GM21717 (cell line): Measurements from ENCODE around the gene KCNA2.

ENCODE experiments used
- ATAC-seq: cut with Tn5 transposase; IDR thresholded peaks from one replicate; pipeline ENCODE4 v1.9.1; 2021; ENCODE audit warnings: mild to moderate bottlenecking, moderate library complexity; ENCODE audit not compliant: unreplicated experiment

The KCNA2 gene

DNA sequence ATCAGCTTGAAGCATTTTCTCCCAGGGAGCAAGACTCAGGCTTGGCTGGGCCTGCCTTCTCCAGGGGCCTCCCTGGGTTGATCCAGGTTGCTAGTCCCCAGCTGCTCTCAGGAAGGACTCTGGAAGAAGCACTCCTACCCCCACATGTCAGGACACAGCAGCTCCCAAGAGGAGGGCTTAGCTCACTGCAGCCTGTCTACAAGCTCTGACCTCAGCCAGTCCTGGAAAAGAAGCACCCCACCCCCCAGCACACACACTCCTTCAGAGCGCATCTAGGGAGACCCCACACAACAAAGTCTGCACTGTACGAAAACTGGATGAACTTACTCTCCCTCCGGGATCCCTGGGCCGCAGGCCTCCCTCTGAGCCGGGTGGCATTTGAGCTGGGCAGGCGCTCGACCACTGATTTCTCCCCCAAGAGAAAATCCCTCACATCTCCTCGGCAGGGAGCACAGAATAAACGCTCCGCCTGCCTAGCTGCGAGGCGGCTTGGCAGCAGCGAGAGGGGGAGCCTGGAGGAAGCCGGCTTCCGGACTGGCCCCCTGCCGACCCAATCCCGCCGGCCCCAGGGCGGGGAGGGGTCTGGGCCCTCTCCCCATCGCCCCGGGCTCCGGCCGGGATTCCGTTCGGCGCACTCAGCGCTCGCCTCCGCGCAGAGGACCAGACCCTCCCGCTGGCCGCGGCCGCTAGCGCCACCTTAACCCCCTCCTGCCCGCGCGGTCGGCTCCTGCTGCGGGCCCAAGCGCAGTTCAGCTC is at the start of gene KCNA2:
Gene KCNA2, minus strand, starts transcription at position 458 of the 756 bp plus-strand sequence. CDS start 1,576 bp downstream, outside the sequence.
- ATAC-seq = no peak

DNA sequence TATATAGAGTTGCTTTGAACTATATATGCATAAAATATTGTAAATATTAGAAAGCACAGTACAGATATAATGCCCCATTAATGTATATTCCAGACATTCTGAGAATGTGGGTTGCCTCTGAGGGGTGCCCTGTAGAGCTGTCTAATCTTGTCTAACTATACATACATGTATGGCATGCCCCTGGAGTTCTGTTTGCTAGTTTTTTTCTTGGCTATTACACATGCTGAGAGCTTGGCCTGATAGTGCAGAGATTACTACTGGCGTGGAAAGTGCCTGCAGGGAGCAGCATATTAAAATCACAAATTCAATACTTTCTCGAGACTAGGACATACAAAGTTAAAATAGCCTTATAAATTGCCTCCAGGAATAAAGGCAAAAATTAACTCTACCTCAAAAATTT is 44.5 kb upstream of the KCNA2 start:
- no peak for ATAC-seq

DNA sequence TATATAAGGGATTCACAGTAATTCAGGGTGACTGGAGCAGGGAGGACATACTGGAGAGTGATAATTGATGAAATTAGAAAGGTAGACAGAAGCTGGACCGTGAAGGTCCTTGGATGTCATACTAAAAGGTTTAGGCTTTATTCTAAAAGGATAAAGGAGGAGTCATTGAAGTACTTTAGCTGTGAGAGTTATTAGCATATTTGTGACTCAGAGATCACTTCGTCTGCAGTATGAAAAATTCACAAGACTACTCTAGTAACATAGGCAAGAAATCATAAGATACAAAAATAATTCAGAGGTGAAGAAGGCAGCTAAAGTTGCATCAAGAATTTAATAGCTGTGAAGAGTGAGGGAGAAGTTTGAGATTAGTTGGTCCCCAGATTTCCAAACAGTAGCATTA is 42.3 kb upstream of the KCNA2 start:
- no peak for ATAC-seq

DNA sequence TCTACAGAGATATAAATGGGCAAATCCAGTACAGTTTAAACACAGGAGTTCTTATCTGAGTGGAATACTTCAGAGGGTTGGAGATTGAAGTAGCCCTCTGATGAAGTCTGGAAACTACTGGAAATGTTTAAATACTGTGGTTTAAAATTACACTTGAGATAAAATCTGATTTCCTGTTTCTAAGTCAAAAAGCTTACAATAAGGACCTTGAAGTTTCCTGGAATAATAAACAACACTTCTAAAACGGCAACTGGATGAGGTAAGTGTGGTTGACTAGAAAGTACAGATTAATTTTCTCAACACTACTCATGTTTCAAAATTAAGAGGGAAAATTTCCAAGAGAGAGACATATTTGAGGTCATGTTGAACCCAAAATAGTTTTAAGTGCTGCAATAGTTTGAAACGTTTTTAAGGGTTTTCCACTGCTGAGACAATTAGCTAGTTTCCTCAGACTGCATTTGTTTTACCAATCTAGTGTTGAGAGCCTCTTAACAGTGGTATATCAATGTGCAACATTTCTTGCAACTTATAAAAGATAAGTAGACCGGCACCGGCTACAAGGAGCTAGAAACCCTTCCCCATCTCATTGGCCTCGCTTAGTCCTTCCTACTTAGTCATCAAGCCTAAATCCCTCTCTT is 41.2 kb upstream of the KCNA2 start:
- no peak for ATAC-seq

DNA sequence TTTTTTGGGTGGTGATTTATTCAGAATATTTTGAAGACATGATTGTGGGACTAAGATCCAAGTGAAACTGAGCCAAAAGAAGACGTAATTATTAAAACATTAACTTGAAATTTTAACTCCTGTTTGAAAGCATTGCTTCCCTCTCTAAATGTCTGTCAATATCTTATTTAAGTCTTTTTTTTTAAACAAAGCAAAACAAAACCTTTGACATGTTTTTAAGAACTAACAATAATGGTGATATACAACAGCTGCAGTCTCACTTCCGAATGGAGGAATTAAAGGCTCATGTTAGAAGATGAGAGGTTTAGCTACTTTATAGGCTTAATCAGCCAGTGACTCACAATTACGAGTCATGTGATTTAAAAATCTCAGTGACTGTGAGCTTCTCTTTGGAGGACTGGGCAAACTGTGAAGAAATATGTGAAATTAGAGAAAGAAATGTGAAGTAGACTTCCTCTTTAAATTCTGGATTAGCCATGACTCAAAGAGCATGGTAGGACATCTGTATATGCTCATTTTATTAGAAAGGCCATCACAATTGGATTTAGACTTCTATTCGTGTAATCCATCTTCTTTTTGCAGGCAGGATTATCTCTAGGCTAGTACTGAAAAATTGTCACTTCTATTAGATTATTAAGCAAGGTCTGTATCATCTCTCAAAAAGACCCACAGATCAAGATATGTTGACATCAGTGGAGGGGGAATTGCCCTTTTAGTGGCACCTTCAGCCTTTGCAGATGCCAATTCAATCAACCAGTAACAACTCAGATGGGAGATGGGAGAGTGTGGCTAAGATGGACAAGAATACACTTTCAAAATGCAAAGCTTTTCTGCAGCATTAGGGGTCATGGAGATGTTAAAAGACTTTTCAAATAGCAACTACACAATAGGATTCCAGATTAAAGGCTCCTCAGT is 39.9 kb upstream of the KCNA2 start:
- ATAC-seq = no peak

DNA sequence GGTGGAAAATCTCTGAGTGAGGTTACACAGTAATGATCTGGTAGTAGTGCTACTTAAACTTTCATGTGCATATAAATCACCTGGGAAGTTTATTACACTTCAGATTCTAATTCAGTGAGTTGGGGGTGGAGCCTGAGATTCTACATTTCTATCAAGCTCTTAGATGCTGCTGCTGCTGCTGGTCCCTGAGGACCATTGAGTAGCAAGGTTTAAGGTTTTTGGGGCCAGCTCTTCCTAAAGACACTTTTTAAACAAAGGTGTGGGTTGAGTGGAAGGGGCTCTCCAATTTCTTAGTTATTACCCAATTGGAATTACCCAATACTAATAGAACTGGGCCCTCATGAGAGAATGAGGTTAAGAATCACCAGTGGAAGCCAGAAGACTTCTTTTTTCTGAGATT is 39.1 kb upstream of the KCNA2 start:
- no peak for ATAC-seq

DNA sequence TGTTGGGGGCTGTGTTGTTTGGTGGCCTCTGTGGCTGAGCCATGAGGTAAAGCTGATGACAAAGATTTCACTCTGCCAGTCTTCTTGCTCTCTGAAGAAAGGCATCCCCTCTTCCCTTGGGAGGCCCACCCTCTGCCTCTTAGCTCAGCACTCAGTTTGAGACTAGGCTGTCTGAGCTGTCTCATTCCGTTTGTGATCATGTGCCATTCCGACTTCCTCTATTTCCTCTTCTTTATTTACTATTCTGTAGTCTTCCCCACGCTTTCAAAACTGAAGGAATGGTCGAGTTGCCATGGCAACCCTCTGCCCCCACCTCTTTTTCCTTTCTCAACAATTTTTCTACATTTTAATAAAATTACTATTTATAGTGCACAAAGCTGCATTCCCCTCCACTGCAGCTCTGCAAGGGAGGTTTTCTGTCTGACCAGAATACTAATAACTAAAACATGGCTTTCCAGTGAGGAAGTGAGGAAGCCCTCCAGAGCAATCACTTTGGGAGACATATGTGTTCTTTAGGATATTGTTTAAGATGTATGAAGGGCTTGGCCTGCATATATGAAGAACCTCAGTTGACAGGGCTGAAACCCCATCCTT is 37.8 kb upstream of the KCNA2 start:
- ATAC-seq = no peak

DNA sequence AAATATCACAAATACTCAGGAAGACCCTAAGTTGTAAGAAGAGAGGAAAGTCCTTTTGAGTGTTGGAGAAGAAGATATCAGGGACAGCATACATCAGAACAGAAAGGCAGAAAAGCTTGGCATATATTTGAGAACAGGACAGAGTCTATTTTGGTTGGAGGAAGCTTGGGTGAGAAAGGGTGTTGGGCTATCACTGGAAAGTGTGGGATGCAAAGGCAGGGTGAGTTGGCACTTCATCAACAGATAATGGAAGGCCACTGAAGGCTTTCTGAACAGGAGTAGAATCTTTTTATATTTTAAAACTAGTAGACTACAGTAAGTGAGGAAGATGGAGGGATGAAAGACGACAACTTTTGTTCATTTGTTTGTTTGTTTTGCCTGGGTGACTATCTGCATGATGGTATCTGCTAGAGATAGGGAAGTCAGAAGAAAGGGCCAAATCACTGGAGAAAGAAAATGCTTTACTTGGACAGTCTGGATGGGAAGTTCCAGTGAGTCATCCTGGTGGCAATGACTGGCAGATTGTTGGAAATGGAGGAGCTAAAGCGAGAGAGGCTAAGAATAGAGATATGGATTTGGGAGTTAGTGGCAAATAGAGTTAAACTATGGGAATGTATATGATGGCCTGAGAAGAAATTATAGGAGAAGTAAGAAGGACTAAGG is 33.7 kb upstream of the KCNA2 start:
- no peak for ATAC-seq

DNA sequence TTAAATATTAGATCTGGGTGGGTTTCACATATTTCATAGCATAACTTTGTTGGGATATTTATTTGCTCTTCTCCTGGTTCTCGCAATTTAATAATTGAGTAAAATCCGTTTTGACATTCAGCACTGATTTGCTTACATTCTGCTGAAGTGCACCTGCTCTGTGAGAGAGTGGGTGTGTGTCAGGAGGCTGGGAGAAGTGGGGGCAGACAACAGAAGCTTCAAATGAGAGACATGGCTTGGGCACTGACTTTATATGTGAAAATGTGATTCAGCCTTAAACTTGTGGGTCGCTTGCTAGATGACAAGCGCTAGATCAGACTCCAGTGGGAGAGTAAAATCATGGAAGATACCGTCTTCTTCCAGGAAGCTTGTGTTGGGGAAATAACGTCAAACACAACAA is 32.4 kb upstream of the KCNA2 start:
- ATAC-seq = no peak

DNA sequence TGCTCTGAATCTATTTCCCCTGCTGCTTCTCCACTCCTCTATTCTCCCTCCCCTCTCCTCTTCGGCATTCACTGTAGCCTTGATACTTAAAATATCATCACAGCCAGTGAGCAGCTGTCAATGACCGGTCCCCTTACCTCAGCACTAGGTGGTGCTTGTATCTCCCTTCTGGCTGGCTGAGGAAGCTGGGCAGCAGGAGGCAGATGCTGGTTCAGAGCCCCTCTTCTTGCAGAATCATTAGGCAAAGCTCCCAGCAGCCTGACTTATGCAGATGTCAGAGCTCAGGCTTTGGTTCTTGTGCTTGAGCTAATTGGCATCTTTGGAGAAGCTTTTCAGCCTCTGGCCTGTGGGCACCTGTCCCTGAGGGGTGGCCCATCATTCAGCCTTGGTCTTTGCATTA is 31.9 kb upstream of the KCNA2 start:
- no peak for ATAC-seq

DNA sequence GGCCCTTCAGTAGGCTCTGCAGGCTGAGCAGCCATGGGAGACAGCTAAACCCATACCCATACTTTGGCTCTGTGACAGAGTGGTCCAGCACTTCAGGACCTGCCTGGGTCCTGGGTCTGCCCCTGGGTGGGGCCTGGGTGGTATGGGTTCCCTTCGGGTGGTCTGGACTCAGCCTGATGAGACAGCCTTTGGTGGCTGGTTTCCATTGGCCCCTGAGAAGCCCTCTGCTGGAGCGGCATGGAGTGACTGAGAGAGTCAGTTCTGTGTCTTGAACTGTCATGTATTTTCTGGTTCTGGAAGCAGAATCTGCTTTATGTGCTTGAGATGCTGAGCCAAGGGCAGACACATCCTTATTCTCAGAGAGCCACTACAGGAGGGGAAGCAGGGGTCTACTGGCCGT is 31.3 kb upstream of the KCNA2 start:
- ATAC-seq = no peak

DNA sequence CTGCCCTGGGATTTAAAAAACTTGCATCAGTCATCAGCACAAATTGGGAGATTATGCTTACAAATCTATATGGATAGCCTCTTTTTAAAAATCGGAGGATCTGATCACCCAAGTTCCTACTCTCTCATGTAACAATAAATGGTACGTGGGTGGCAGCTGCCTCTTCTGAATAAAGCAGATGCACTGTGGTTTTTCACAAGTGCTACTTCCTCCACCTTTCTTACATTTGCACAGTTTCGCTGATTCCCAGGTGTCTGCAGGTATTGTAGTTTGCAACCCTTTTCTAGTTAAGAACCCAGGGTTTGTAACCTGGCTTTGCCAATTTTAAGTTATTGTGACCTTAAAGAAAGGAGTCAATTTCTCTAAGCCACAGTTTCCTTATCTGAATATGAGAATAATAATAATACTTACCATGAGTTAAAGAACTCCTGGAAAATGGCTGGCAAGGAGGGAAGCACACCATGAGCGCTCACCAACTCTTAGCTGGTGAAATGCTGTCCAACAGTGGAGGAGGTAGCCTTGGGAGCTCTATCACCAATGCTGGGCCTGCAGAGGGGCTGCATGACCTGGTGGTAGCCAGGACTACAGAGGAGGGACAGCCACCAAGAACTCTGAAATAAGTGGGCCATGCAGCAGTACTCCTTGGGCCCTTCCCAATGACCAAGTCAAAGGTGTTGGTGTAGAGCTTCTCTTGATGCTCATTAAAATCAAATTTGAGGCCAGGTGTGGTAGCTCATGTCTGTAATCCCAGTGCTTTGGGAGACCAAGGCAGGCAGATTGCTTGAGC is 30.2 kb upstream of the KCNA2 start:
- no peak for ATAC-seq

DNA sequence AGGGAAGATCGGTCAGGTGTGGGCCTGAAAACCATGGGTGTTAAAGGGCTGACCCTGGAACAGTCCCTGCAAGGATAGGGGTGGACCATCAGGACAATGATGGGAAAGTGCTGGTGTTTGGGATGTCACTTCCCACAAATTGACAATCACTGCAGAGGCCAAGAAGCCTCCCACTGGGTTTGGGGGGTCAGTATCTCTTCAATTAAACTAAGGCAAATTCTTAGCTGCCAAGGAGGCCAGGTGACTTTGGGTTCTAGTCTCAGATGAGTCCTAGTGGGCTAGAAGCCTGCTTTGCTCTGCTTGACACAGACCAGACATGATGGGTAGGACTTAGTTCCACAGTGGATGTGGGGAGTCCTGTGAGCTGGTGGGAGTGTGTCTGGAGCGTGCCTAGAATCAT is 29.3 kb upstream of the KCNA2 start:
- ATAC-seq = no peak

DNA sequence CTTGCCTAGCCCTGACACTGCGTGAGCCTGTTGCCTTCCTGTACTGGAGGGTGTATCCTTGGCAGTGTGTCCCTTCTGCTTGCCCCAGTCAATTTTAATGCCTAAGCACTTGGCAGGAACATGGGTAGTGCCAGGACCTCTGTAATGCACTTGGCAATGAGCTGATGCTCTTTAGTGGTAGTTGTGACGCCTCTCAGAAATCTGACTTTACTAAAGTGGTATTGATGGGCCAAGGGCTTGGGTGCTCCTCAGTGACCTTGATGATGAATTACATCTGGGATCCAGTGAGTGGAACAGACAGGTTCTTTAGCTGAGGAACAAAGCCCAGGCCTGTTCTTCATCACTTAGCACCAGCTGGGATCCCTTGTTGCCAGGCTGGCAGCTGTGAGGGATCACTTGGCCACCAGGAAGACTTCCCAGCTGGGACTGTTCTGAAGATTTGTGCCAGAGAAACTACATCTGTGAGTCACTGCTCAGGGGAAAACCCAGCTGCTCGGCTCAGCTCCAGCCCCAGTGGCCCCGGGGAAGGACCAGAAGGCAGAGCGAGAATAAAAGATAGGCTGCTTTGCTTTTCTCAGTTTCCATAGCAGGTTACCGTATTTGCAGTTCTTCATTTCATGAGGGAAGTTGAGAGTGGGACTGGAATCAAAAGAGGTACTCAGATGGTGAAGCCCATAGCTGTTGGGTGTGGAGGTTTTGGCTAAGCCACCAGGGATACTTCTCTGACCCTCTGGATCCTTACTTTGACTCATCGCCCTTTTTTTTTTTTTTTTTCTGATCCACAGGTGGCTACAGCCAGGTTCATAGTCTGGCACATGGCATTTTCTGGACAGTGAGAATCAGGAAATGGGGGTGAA is 28.5 kb upstream of the KCNA2 start:
- peak; percentile 54 for ATAC-seq

DNA sequence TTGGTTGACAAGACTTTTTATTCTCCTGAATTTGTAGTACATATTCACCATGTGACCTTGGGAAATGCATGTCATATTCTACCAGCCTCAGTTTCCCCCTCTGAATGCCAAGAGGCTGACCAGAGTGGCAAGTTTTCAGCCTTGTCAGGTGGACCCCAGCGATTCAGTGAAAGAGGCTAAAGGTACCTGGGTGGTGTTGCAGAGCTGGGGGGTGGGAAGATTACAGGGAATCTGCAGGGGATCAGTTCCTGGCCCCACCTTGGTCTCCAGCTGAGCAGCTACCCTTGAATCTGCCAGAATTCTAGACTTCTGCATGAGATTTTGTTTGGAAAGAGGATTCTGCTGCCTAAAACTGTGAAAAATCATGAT is 27.9 kb upstream of the KCNA2 start:
- ATAC-seq = no peak

DNA sequence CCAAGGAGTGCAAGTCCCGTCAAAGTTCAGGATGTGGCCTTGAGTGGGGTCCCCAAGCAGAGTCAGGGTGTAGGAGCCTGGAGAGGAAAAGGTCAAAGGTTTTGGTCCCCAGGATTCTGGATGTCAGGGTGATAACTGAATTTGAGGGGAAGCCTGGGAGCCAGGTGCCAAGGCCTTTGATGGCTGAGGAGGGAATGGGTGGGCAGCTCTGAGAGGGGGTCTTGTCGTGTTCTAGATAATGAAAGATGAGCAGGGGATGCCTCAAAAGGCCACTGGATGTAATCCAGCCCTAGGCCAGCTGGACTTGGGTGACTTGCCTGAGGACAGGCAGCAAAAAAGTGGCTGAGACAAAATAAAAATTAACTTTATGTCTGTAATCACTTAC is 27.5 kb upstream of the KCNA2 start:
- no peak for ATAC-seq

DNA sequence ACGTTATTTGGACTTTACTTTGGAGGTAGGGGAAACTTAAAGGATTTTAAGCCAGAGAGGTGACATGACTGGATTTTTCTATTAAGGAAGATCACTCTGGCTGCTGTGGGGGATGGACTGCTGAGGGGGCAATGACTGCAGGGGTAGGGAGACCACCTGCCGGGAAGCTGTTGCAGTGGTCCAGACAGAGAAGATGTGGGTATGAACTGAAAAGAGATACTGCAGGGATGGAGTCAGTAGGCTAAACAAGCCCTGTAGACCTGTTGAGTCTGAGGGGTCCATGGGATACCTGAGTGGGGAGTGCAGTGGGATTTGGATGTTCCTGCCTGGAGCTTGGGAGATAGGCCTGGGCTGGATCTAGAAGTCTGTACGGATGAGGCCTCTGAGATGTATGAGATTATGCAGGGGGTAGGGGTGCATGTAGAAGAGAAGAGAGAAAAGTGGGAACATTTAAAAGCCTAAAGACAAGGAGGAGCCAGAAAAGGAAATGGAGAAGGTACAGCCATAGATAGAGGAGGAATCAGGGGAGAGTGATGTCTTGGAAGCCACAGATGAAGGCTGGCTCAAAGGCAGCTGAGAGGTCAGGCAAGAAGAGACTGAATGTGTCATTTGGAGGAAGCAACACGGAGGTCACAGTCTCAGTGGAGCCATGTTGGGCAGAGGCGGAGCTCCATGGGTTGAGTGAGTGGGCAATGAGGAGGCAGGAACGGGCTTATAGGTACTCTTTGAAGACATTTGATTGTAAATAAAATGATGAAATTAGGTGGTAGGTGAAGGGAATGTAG is 25.9 kb upstream of the KCNA2 start:
- ATAC-seq = no peak
